ENCODE measurements around the gene ARHGAP10.

DNA sequence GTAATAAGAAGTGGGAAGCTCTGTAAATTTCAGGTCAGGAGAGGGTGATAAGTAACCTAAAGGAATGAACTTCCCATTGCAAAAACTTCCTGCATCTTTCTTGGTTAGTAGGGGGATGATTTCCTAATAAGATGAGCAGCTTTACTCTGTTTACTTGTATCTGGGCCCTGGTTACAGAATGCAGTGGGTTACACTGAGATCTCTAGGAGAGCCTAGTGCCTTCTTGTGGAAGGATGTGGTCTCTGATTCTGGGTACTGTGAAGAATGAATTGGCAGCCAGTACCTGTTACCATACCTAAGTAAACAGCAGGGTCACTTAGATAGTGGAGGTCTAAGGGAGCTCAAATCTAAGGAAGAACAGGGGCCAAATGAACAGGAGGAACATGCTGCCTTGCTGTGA lies 320.6 kb downstream of the ARHGAP10 start:
- TF ChIP-seq, protein P1, sequence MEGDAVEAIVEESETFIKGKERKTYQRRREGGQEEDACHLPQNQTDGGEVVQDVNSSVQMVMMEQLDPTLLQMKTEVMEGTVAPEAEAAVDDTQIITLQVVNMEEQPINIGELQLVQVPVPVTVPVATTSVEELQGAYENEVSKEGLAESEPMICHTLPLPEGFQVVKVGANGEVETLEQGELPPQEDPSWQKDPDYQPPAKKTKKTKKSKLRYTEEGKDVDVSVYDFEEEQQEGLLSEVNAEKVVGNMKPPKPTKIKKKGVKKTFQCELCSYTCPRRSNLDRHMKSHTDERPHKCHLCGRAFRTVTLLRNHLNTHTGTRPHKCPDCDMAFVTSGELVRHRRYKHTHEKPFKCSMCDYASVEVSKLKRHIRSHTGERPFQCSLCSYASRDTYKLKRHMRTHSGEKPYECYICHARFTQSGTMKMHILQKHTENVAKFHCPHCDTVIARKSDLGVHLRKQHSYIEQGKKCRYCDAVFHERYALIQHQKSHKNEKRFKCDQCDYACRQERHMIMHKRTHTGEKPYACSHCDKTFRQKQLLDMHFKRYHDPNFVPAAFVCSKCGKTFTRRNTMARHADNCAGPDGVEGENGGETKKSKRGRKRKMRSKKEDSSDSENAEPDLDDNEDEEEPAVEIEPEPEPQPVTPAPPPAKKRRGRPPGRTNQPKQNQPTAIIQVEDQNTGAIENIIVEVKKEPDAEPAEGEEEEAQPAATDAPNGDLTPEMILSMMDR (IDR thresholded peaks at IDR 0.05; ENCODE audit: insufficient read depth, low read depth, low read length) = no peak
- TF ChIP-seq EZH2 (IDR thresholded peaks at IDR 0.05; ENCODE audit: insufficient read depth, low read length) = no peak

Measured in astrocyte (in vitro differentiated cells and primary cell).